Chondrocyte (in vitro differentiated cells): Measurements from ENCODE around the gene TCEA2. TPM values are rescaled to one million over a fixed set of nuclear protein-coding genes. Genes with fewer than 3 reads are reported as not detected.

Experiments used
- DNase-seq: peaks from one replicate; pipeline ENCODE4 v3.0.0; 2021; ENCODE audit warnings: mixed read lengths, low spot score
- H3K27ac Mint-ChIP-seq: one replicate; pipeline ENCODE4 v1.8.0; 2021; ENCODE audit warnings: mild to moderate bottlenecking, moderate library complexity, mixed read lengths; ENCODE audit not compliant: unreplicated experiment
- H3K27me3 Mint-ChIP-seq: 2 replicates; pipeline ENCODE4 v1.8.0; 2021; ENCODE audit warnings: low read depth, mixed read lengths
- H3K36me3 Mint-ChIP-seq: 2 replicates; pipeline ENCODE4 v1.8.0; 2021; ENCODE audit warnings: low read depth, mixed read lengths
- H3K4me1 Mint-ChIP-seq: 2 replicates; pipeline ENCODE4 v1.8.0; 2021; ENCODE audit warnings: low read depth, mild to moderate bottlenecking, mixed read lengths
- H3K4me3 Mint-ChIP-seq: one replicate; pipeline ENCODE4 v1.8.0; 2021; ENCODE audit warnings: mild to moderate bottlenecking, moderate library complexity, mixed read lengths; ENCODE audit not compliant: unreplicated experiment
- H3K9me3 Mint-ChIP-seq: 2 replicates; pipeline ENCODE4 v1.8.0; 2021; ENCODE audit warnings: low read depth, mixed read lengths
- total RNA-seq: library from RNA; stranded (reverse); gene quantifications from 3 replicates; pipeline ENCODE4 v1.2.1, GENCODE V29; 2021
- TF ChIP-seq, protein P1 (sequence below): fragments of 200-600 bp; sonication (generic); IDR thresholded peaks from 2 replicates; pipeline ENCODE4 v1.5.0; 2021; ENCODE audit warnings: antibody characterized with exemption, mild to moderate bottlenecking, moderate library complexity

TCEA2 gene
- total RNA-seq, 1 donor from 2014 or later: 57.6 TPM

GRCh38 chr20:64057628-64058498 is 5.1 kb upstream of the TCEA2 start:
- Mint-ChIP-seq H3K27me3 (no peaks in the 10 kb centered on the region), H3K9me3 (no peaks in the 10 kb centered on the region), H3K27ac (peak overlapping the region; percentile 85), H3K4me1 (peaks cover 54% of the 10 kb centered on the region), H3K36me3 (no peaks in the 10 kb centered on the region), H3K4me3 (peak overlapping the region; percentile 53)
- TF ChIP-seq, protein P1, sequence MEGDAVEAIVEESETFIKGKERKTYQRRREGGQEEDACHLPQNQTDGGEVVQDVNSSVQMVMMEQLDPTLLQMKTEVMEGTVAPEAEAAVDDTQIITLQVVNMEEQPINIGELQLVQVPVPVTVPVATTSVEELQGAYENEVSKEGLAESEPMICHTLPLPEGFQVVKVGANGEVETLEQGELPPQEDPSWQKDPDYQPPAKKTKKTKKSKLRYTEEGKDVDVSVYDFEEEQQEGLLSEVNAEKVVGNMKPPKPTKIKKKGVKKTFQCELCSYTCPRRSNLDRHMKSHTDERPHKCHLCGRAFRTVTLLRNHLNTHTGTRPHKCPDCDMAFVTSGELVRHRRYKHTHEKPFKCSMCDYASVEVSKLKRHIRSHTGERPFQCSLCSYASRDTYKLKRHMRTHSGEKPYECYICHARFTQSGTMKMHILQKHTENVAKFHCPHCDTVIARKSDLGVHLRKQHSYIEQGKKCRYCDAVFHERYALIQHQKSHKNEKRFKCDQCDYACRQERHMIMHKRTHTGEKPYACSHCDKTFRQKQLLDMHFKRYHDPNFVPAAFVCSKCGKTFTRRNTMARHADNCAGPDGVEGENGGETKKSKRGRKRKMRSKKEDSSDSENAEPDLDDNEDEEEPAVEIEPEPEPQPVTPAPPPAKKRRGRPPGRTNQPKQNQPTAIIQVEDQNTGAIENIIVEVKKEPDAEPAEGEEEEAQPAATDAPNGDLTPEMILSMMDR: peak; percentile 90
- DNase-seq: no peak

- H3K9me3 Mint-ChIP-seq: no peaks in the 10 kb centered on the region
- H3K36me3 Mint-ChIP-seq: no peaks in the 10 kb centered on the region
- DNase-seq: no peak
- H3K27ac Mint-ChIP-seq: peak overlapping the region; percentile 85
- H3K4me1 Mint-ChIP-seq: peaks cover 52% of the 10 kb centered on the region
- no peaks in the 10 kb centered on the region for H3K27me3 Mint-ChIP-seq
- TF ChIP-seq, protein P1: no peak
- H3K4me3 Mint-ChIP-seq: peak overlapping the region; percentile 53
These were observed 4.5 kb upstream of the TCEA2 start for GRCh38 chr20:64058536-64058935.

GRCh38 chr20:64062276-64062595 is 762 bp upstream of the TCEA2 start:
- peaks cover 51% of the 10 kb centered on the region for H3K4me1 Mint-ChIP-seq
- H3K9me3 Mint-ChIP-seq: no peaks in the 10 kb centered on the region
- H3K36me3 Mint-ChIP-seq: peaks cover 2% of the 10 kb centered on the region
- H3K27ac Mint-ChIP-seq: peak overlapping the region; percentile 9
- H3K27me3 Mint-ChIP-seq: no peaks in the 10 kb centered on the region
- TF ChIP-seq, protein P1: no peak
- no peak for DNase-seq
- peak overlapping the region; percentile 93 for H3K4me3 Mint-ChIP-seq

DNA sequence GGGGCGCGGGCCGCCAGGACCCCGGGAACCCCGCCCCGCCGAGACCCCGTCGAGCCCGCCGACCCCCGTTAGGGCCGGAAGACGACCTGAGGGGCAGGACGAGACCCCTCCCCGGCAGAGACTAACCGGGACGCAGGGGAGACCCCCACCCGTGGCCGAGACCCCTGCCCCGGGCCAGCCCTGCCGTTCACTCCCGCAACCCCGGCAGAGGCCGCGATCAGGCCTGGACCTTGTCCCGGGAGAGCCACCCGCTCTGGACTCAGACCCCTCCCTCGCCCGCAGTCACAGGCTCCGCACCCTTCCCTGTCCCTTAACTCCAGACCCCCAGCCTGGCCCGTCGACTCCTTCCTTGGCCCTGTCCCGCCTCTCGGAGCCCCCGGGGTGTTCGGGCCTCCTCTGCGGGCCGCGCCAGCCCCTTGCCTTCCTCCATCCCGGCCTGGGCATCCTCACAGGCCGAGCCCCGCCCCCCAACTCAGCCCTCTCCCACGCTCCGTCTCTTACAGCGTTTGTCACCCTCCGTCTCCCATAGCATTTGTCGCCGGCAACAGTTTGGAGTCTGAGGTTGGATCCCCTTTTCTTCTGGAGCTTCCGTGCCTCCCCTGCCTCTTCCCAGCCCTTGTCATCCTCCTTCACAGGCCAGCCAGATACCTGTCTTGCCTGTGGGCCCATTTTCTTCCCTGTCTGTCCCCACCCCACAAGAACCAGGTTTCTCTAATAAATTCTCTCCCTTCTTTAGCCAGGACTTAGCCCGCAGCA is 569 bp downstream of the TCEA2 start:
- DNase-seq: no peak
- TF ChIP-seq, protein P1: no peak
- no peaks in the 10 kb centered on the region for H3K9me3 Mint-ChIP-seq
- H3K4me1 Mint-ChIP-seq: peaks cover 37% of the 10 kb centered on the region
- H3K27ac Mint-ChIP-seq: peak overlapping the region; percentile 79
- H3K36me3 Mint-ChIP-seq: peaks cover 2% of the 10 kb centered on the region
- peak overlapping the region; percentile 93 for H3K4me3 Mint-ChIP-seq
- H3K27me3 Mint-ChIP-seq: no peaks in the 10 kb centered on the region

- Mint-ChIP-seq H3K27ac (peak overlapping the region; percentile 79), H3K9me3 (no peaks in the 10 kb centered on the region), H3K27me3 (no peaks in the 10 kb centered on the region), H3K4me1 (peaks cover 32% of the 10 kb centered on the region), H3K4me3 (peak overlapping the region; percentile 93), H3K36me3 (peaks cover 2% of the 10 kb centered on the region)
- no peak for DNase-seq
- TF ChIP-seq, protein P1: no peak
These were observed 1.2 kb downstream of the TCEA2 start for GRCh38 chr20:64064145-64064698.
